ENCODE results near the gene CXCR5.
"Not testable (repeated sequence)": the region's sequence is repeated elsewhere in the genome, so short reads cannot be mapped to it uniquely, and the experiment has no call there.

Gene CXCR5, protein sequence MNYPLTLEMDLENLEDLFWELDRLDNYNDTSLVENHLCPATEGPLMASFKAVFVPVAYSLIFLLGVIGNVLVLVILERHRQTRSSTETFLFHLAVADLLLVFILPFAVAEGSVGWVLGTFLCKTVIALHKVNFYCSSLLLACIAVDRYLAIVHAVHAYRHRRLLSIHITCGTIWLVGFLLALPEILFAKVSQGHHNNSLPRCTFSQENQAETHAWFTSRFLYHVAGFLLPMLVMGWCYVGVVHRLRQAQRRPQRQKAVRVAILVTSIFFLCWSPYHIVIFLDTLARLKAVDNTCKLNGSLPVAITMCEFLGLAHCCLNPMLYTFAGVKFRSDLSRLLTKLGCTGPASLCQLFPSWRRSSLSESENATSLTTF

GRCh38 chr11:118883368-118884071, at the start of gene CXCR5:
TSS of gene CXCR5 (plus strand) at chr11:118883892. CDS start at chr11:118883942, 50 bp downstream.
- DNase-seq = peak; percentile 65

- no peak for DNase-seq
These were observed 49.2 kb upstream of the CXCR5 start for GRCh38 chr11:118834427-118835028.

- no peak for DNase-seq
These were observed 45.8 kb upstream of the CXCR5 start for GRCh38 chr11:118837868-118838267.

DNA sequence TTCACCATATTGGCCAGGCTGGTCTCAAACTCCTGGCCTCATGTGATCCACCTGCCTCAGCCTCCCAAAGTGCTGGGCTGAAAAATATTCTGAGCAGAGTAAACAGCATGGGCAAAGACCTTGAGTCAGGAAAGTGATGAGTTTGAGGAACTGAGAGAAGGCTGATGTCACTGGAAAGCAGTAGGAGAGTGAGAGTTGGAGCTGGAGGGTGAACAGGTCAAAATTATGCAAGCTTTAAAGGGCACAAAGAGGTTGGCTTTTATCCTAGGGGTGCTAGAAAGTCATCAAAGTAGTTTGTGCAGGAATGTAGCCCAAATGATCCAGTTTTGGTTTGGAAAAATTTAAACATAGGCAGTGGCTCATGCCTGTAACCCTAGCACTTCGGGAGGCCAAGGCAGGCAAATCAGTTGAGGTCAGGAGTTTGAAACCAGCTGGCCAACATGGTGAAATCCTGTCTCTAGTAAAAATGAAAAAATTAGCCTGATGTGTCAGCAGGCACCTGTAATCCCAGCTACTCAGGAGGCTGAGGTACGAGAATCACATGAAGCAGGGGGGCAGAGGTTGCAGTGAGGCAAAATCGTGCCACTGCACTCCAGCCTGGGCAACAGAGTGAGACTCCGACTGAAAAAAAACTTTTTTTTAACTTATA, 44.7 kb upstream of the CXCR5 start:
- no peak for DNase-seq

- DNase-seq = peak; percentile 55
These were observed 42.0 kb upstream of the CXCR5 start for GRCh38 chr11:118841469-118842242.

DNA sequence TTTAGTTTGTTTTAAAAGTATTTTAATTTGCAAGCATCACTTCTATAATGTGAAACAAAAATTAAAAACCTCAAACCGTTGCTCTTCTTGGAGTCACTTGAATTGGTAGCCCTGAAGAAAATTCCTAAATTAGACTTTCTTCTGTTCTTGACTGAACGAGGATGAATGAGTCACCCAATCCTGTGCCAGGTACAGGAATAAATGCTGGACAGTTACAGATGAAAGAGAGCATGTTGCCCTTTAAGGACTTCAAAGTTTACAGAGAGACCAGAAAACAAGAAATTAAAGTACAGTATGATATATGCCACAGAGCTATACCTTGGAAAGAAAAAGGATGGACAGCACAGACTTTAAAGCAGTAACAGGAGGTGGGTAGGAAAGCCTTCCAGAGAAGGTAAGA, 41.3 kb upstream of the CXCR5 start:
- DNase-seq = no peak

GRCh38 chr11:118842843-118843242, 40.8 kb upstream of the CXCR5 start:
- not testable (repeated sequence) for DNase-seq

DNA sequence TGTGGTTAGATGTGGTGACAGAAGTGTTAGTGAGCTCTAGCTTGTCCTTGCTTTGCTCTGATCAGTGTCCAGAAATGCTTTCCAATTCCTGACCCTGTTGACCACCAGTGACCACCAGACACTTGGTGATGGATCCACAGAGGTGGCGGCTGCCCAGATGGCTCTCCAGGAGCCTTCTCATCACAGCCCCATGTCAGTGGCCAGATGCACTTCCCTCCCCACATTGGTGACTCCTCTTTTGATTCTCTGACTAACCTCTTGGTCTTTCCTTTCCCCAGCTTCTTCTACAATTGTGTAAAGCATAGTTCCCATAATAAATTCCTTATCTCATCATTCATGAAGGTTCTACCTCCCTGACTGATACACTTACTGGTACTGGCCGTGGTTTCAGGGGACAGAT, 40.1 kb upstream of the CXCR5 start:
- no peak for DNase-seq

GRCh38 chr11:118845369-118845768, 38.3 kb upstream of the CXCR5 start:
- no peak for DNase-seq

DNA sequence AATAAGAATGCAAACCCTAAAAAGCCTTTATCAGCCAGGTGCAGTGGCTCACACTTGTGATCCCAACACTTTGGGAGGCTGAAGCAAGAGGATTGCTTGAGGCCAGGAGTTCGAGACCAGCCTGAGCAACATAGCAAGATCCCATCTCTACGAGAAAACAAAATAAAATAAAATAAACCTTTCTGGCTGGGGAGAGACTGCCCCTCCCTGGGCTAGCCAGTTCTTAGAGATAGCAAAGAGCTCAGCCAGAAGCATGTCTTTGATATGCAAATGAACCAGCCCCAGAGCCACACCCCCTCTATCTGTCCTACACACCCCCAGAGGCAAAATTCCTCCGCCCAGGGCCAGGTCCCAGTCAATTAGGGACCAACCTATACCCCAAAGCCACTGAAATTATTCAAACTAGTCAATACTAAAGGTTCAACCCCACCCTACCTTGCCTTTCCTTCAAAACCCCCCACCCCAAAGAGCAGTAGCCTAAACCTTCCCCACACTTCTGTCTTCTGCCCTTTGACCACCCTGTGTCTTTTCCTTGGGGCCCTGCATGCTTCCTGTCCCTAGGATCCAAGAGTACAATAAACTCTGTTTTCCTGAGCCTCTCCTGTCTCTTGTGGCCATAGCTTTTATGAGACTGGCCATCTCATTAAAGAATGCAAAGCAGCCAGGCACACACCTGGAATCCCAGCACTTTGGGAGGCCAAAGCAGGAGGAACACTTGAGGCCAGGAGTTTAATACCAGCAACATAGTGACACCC, 37.3 kb upstream of the CXCR5 start:
- no peak for DNase-seq

GRCh38 chr11:118849825-118850224, 33.9 kb upstream of the CXCR5 start:
- DNase-seq = no peak

GRCh38 chr11:118851970-118852369, 31.7 kb upstream of the CXCR5 start:
- DNase-seq = no peak

DNA sequence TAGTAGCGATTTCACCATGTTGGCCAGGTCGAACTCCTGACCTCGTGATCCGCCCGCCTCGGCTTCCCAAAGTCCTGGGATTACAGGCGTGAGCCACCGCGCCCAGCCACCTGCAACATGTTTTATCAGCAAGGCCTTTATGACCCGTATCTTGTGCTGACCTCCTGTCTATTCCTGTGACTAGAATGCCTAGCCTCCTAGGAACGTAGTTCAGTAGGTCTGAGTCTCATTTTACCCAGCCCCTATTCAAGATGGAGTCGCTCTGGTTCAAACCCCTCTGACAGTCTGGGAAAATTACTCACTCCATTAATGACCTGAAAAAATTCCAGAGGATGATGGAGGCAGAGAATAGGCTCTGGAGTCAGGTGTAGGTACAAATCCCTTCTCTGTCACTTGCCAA, 30.0 kb upstream of the CXCR5 start:
- no peak for DNase-seq

DNA sequence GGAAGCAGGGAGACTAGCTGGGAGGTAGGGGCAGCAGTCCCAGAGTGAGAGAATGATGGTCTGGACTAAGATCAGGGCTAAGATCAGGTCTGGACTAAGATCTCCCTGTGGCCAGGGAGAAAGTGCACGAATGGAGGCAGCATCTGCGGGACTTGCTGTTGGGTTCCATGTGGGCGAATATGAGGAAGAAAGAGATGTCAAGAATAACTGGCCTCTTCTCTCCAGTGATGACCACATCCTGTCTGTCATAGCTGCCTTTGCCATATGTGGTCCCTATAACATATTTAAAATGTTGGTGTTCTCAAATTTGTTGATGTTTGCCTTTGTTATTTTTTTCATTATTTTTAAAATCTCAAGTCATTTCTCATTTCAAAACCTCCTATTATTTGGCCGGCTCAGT, 27.4 kb upstream of the CXCR5 start:
- DNase-seq = no peak

- DNase-seq = no peak
These were observed 26.3 kb upstream of the CXCR5 start for GRCh38 chr11:118857385-118857784.

- no peak for DNase-seq
These were observed 23.7 kb upstream of the CXCR5 start for GRCh38 chr11:118859973-118860372.

- DNase-seq = no peak
These were observed 15.0 kb upstream of the CXCR5 start for GRCh38 chr11:118868659-118869058.

GRCh38 chr11:118870396-118871343, 13.0 kb upstream of the CXCR5 start:
- DNase-seq = peak; percentile 84

DNA sequence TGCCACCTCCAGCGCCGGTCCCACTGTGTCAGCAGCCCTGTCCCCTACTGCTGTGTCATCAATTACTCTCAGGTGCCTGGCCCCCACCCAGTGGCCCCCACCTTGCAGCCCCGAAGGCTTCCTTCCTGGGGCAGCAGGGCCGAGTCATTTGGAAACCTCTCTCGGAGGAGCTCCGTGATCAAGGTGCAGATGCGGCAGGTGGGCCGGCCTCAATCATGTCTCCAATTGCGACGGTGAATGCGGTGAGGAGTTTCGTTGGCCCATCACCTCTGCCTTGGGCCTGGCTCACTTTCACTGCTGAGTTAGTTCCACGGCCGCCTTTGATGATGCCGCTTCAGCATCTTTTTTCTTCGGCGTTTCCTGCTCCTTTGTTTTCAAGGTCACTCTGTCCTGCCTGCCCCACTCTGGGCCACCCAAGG, 11.3 kb upstream of the CXCR5 start:
- DNase-seq = peak; percentile 76

DNA sequence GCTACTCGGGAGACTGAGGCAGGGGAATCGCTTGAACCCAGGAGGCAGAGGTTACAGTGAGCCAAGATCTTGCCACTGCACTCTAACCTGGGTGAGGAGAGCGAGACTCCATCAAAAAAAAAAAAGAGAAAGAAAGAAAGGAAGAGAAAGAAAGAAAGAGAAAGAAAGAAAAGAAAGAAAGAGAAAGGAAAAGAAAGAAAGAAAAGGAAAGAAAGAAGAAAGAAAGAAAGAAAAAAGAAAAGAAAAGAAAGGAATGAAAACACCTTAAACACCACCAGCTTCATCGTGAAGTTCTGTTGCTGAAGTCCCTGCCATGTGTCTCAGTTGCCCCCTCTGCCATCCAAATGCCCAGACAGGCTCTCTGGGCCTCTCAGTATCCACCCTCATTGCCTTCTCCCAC, 9.9 kb upstream of the CXCR5 start:
- DNase-seq = no peak

DNA sequence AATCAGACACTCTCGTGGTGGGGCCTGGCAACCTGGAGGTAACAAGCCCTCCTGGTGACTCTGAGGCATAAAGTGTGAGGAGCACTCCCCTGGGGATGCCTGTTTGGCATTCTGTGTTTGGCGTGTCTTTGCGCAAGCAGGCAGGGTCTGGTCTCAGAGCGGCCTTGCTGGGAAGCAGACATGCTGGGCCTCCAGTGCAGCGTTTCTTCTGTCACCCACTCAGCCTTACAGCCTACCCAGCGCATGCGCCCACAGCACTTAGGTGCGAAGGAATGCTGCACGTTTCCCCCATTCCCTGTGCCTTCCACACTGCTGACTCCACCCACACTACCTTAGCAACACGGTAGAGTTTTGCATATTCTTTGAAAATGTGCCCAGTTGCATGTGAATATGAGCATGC, 7.4 kb upstream of the CXCR5 start:
- no peak for DNase-seq
